Gastrocnemius medialis (tissue), 4 donors: ENCODE measurements around the gene MTMR1. TPM values are rescaled to one million over a fixed set of nuclear protein-coding genes. Genes with fewer than 3 reads are reported as not detected.

Source experiments
- ATAC-seq, 2 donors: fragments of 150-250 bp; one replicate each; pipeline ENCODE4 v1.9.1; 2016
- DNase-seq, 2 donors: peaks; one replicate each; pipeline ENCODE4 v3.0.0-alpha.2; 2019
- H3K27ac ChIP-seq, 4 donors: fragments of 200-600 bp; sonication (generic); 1 replicate in 1 of 4; 2 replicates in 3 of 4; pipeline ENCODE4 v1.5.1; 2016 to 2018; ENCODE audit warnings: mild to moderate bottlenecking in 2 of 4, moderate library complexity in 1 of 4
- H3K27me3 ChIP-seq, 3 donors: fragments of 200-600 bp; sonication (generic) in 2 of 3; 1 replicate in 1 of 3; 2 replicates in 2 of 3; pipeline versions ENCODE4 v1.5.1 to v1.6.0; 2016 to 2019; ENCODE audit warnings: mild to moderate bottlenecking in 1 of 3, moderate library complexity in 1 of 3
- H3K36me3 ChIP-seq, 2 donors: fragments of 200-600 bp; sonication (generic) in 1 of 2; one replicate each; pipeline ENCODE4 v1.5.1; 2017 to 2018
- H3K4me1 ChIP-seq, 2 donors: fragments of 200-600 bp; sonication (generic) in 1 of 2; one replicate each; pipeline ENCODE4 v1.5.1; 2016 to 2017; ENCODE audit warnings: mild to moderate bottlenecking in 2 of 2
- H3K4me3 ChIP-seq, 4 donors: fragments of 200-600 bp; sonication (generic) in 3 of 4; 1 replicate in 1 of 4; 2 replicates in 3 of 4; pipeline ENCODE4 v1.5.1; 2016 to 2019; ENCODE audit warnings: mild to moderate bottlenecking in 2 of 4
- H3K9me3 ChIP-seq, 3 donors: fragments of 200-600 bp; sonication (generic) in 2 of 3; 1 replicate in 1 of 3; 2 replicates in 2 of 3; pipeline ENCODE4 v1.5.1; 2016 to 2019
- CTCF ChIP-seq, 5 experiments: fragments of 450-650 bp in 3 of 5; fragments of 200-600 bp in 2 of 5; sonication (generic) in 2 of 5; IDR thresholded peaks in 4 of 5; conservative IDR thresholded peaks in 1 of 5; 1 replicate in 4 of 5; 2 replicates in 1 of 5; pipeline ENCODE4 v1.5.1; 2016 to 2019; ENCODE audit warnings: antibody characterized with exemption in 5 of 5, mild to moderate bottlenecking in 3 of 5, moderate library complexity in 3 of 5
- POLR2A ChIP-seq, 2 donors: fragments of 450-650 bp; IDR thresholded peaks; one replicate each; pipeline ENCODE4 v1.6.1; 2017; ENCODE audit warnings: antibody characterized with exemption in 2 of 2, mild to moderate bottlenecking in 2 of 2, moderate library complexity in 2 of 2
- in situ Hi-C, 4 donors: fragments of 200-750 bp; cut with MboI; loops; one replicate each; pipeline versions ENCODE4 v1.15.0 to v1.8.0; 2017; ENCODE audit warnings: low sequenced_read_pairs in 4 of 4
- intact Hi-C: fragments of 100-400 bp; cut with DNase I; formaldehyde crosslinking; loops from one replicate; pipeline ENCODE4 v1.15.1; 2023; ENCODE audit warnings: low total_unique reads
- total RNA-seq, 4 donors: library from RNA; depleted of rRNA; stranded (reverse); fragments of >200 nt; gene quantifications; one replicate each; pipeline versions ENCODE4 v1.1.0 to v1.2.3, GENCODE V29; 2016

Gene MTMR1
- total RNA-seq, 4 donors from 2014 or later, result 28.2 to 80.9 (median 38.0) TPM

DNA sequence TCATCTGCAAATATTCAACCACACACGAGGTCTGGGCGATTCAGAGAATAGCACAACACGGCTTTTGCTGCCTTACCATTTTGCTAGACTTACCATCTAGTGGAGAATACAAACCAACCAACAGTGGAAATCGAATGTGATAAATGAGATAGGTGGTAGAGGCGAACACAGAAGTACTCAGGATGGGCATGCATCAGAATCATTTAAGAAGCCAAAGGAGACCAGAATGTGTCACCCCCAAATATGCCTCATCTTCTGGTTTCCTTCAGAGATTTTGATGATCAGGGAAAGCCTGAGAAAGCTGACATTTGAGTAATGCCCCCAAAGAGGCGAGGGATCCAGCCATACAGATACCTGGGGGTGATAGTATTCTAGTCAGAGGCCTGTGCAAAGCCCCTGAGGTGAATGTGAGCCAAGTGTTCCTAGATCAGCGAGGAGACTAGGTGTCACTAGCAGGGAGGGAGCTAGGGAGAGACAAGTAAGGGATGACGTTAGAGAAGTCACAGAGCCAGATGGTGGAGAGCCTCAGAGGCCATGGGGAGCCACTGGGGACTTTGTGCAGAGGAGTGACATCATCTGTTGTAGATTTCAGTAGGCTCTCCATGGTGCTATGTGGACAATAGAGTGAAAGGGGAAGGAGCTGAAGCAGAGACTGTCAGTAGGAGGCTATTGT, 1.7 kb downstream of the MTMR1 start:
- no peak for TF ChIP-seq POLR2A (IDR thresholded peaks at IDR 0.05)
- no peak for TF ChIP-seq CTCF (IDR thresholded peaks at IDR 0.05 in 4 of 5, conservative IDR thresholded peaks at IDR 0.05 in 1 of 5)
- ATAC-seq (no peak), DNase-seq (no peak)
- peaks cover 5 to 10% of the 10 kb centered on the region in 2 donors for H3K4me1 ChIP-seq
- no peaks in the 10 kb centered on the region for H3K27me3 ChIP-seq
- H3K27ac ChIP-seq, result peak overlapping the region; percentile 82 to 87 (median 84)
- H3K9me3 ChIP-seq, result no peaks in the 10 kb centered on the region
- H3K4me3 ChIP-seq, result peak overlapping the region in 1 of 4 donors; percentile 61
- in situ Hi-C loops (no loop called here), intact Hi-C loops (loop anchor here (5.0 to 10.0 kb wide), 2 partner anchors 202 to 330 kb away; partner anchors contain the start of genes CD99L2 and MAMLD1)
- H3K36me3 ChIP-seq, result no peaks in the 10 kb centered on the region

DNA sequence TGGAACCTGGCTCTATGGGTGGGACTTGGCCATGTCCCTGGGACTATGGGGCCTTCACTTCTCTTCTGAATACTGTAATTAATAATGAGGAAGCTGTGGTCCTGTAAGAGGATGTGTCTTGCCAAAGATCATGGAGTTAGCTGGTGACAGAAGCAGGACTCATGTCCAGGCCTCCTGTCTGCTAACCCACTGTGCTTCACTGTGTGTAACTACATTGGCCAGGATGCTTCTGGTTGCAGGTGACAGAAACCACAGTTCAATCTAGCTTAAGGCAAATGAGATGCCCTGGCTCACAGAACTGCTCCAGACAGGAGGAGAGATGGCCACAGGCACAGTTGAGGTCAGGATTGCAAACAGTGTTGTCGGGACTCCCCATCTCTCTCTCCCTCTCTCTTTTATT, 3.1 kb downstream of the MTMR1 start:
- Histone ChIP-seq H3K36me3 (no peaks in the 10 kb centered on the region), H3K27me3 (no peaks in the 10 kb centered on the region), H3K4me1 (peaks cover 5 to 15% of the 10 kb centered on the region in 2 donors), H3K27ac (no peak overlapping the region), H3K9me3 (no peaks in the 10 kb centered on the region), H3K4me3 (no peak overlapping the region)
- TF ChIP-seq POLR2A (IDR thresholded peaks at IDR 0.05) (no peak), CTCF (IDR thresholded peaks at IDR 0.05 in 4 of 5, conservative IDR thresholded peaks at IDR 0.05 in 1 of 5) (no peak)
- DNase-seq, result no peak
- intact Hi-C loops (loop anchor here (10.0 kb wide), 1 partner anchor 332 kb away; the partner anchor contains the start of gene MAMLD1), in situ Hi-C loops (no loop called here)
- ATAC-seq, result no peak

GRCh38 chrX:150696866-150697265, 3.7 kb downstream of the MTMR1 start:
- in situ Hi-C loops (no loop called here), intact Hi-C loops (loop anchor here (10.0 kb wide), 1 partner anchor 332 kb away; the partner anchor contains the start of gene MAMLD1)
- Histone ChIP-seq H3K27me3 (no peaks in the 10 kb centered on the region), H3K36me3 (no peaks in the 10 kb centered on the region), H3K4me1 (peaks cover 5 to 15% of the 10 kb centered on the region in 2 donors), H3K27ac (no peak overlapping the region), H3K4me3 (no peak overlapping the region), H3K9me3 (no peaks in the 10 kb centered on the region)
- ATAC-seq, result no peak
- TF ChIP-seq POLR2A (IDR thresholded peaks at IDR 0.05) (no peak), CTCF (IDR thresholded peaks at IDR 0.05 in 4 of 5, conservative IDR thresholded peaks at IDR 0.05 in 1 of 5) (no peak)
- DNase-seq, result no peak

GRCh38 chrX:150697641-150698040, 4.4 kb downstream of the MTMR1 start:
- peaks cover 5 to 12% of the 10 kb centered on the region in 2 donors for H3K4me1 ChIP-seq
- no peak for ATAC-seq
- no peaks in the 10 kb centered on the region for H3K36me3 ChIP-seq
- H3K9me3 ChIP-seq, result no peaks in the 10 kb centered on the region
- no peak overlapping the region for H3K27ac ChIP-seq
- in situ Hi-C loops, result no loop called here
- TF ChIP-seq POLR2A (IDR thresholded peaks at IDR 0.05) (no peak), CTCF (IDR thresholded peaks at IDR 0.05 in 4 of 5, conservative IDR thresholded peaks at IDR 0.05 in 1 of 5) (no peak)
- intact Hi-C loops, result loop anchor here (10.0 kb wide), 1 partner anchor 333 kb away; the partner anchor contains the start of gene MAMLD1
- no peak for DNase-seq
- no peak overlapping the region for H3K4me3 ChIP-seq
- H3K27me3 ChIP-seq, result no peaks in the 10 kb centered on the region
